Measurements from ENCODE around the gene ZBTB21. TPM values are rescaled to one million over a fixed set of nuclear protein-coding genes. Genes with fewer than 3 reads are reported as not detected.

ZBTB21 gene
- total RNA-seq, 3 donors from 2014 or later: 15.2 to 18.1 (median 16.1) TPM

- Histone ChIP-seq H3K4me3 (no peak overlapping the region), H3K27me3 (no peaks in the 10 kb centered on the region), H3K36me3 (no peaks in the 10 kb centered on the region), H3K27ac (no peak overlapping the region), H3K4me1 (peaks cover 0 to 3% of the 10 kb centered on the region in 2 donors), H3K9me3 (no peaks in the 10 kb centered on the region)
- TF ChIP-seq POLR2A (IDR thresholded peaks at IDR 0.05) (no peak), POLR2AphosphoS5 (IDR thresholded peaks at IDR 0.05) (no peak), CTCF (IDR thresholded peaks at IDR 0.05) (no peak)
- intact Hi-C loops (cut with DNase I; ENCODE audit: low total_unique reads): no loop called here
- no peak for DNase-seq (ENCODE audit: low spot score in 2 of 2)
Measured at GRCh38 chr21:41943851-41944250, 66.3 kb downstream of the ZBTB21 start.

GRCh38 chr21:41942457-41942856, 67.7 kb downstream of the ZBTB21 start:
- Histone ChIP-seq H3K27me3 (no peaks in the 10 kb centered on the region), H3K4me1 (no peaks in the 10 kb centered on the region), H3K4me3 (no peak overlapping the region), H3K27ac (no peak overlapping the region), H3K9me3 (no peaks in the 10 kb centered on the region), H3K36me3 (no peaks in the 10 kb centered on the region)
- intact Hi-C loops (cut with DNase I; ENCODE audit: low total_unique reads): no loop called here
- TF ChIP-seq CTCF (IDR thresholded peaks at IDR 0.05): no peak
- no peak for DNase-seq (ENCODE audit: low spot score in 2 of 2)

- no peaks in the 10 kb centered on the region for H3K9me3 ChIP-seq
- intact Hi-C loops (cut with DNase I; ENCODE audit: low total_unique reads): no loop called here
- no peaks in the 10 kb centered on the region for H3K27me3 ChIP-seq
- TF ChIP-seq CTCF (IDR thresholded peaks at IDR 0.05) (no peak), POLR2A (IDR thresholded peaks at IDR 0.05) (no peak), POLR2AphosphoS5 (IDR thresholded peaks at IDR 0.05) (no peak)
- no peak overlapping the region for H3K27ac ChIP-seq
- no peaks in the 10 kb centered on the region for H3K4me1 ChIP-seq
- DNase-seq (ENCODE audit: low spot score in 2 of 2): no peak
- no peak overlapping the region for H3K4me3 ChIP-seq
- no peaks in the 10 kb centered on the region for H3K36me3 ChIP-seq
Measured at GRCh38 chr21:41941941-41942340, 68.2 kb downstream of the ZBTB21 start.

GRCh38 chr21:41940431-41940830, 69.7 kb downstream of the ZBTB21 start:
- Histone ChIP-seq H3K4me3 (no peak overlapping the region), H3K9me3 (no peaks in the 10 kb centered on the region), H3K27me3 (no peaks in the 10 kb centered on the region), H3K27ac (no peak overlapping the region), H3K4me1 (no peaks in the 10 kb centered on the region), H3K36me3 (no peaks in the 10 kb centered on the region)
- no peak for DNase-seq (ENCODE audit: low spot score in 2 of 2)
- TF ChIP-seq CTCF (IDR thresholded peaks at IDR 0.05): no peak
- TF ChIP-seq POLR2AphosphoS5 (IDR thresholded peaks at IDR 0.05): no peak
- no peak for TF ChIP-seq POLR2A (IDR thresholded peaks at IDR 0.05)
- intact Hi-C loops (cut with DNase I; ENCODE audit: low total_unique reads): no loop called here

- intact Hi-C loops (cut with DNase I; ENCODE audit: low total_unique reads): no loop called here
- Histone ChIP-seq H3K9me3 (no peaks in the 10 kb centered on the region), H3K4me3 (no peak overlapping the region), H3K27me3 (no peaks in the 10 kb centered on the region), H3K36me3 (no peaks in the 10 kb centered on the region), H3K4me1 (no peaks in the 10 kb centered on the region), H3K27ac (no peak overlapping the region)
- no peak for DNase-seq (ENCODE audit: low spot score in 2 of 2)
- TF ChIP-seq POLR2A (IDR thresholded peaks at IDR 0.05) (no peak), CTCF (IDR thresholded peaks at IDR 0.05) (no peak), POLR2AphosphoS5 (IDR thresholded peaks at IDR 0.05) (no peak)
Measured at GRCh38 chr21:41939391-41939790, 70.8 kb downstream of the ZBTB21 start.

Other genes starting within 250 kb of the ZBTB21 start
- 10 to 100 TPM in 2 of 3 donors, not detected in 1; 15.7 to 30.3 TPM for gene RIPK4, start 243.3 kb downstream of the ZBTB21 start, total RNA-seq
- gene PRDM15, start 131.0 kb downstream of the ZBTB21 start, total RNA-seq: 10 to 100 TPM in 1 of 3 donors, 1 to 10 TPM in 2; 6.6 to 14.1 (median 9.2) TPM
- 10 to 100 TPM; 37.0 to 73.8 (median 41.6) TPM for gene C2CD2, start 56.3 kb downstream of the ZBTB21 start, total RNA-seq
- gene UMODL1, start 61.0 kb upstream of the ZBTB21 start, total RNA-seq: not detected
- gene ABCG1, start 208.8 kb upstream of the ZBTB21 start, total RNA-seq: 10 to 100 TPM; 10.6 to 26.2 (median 23.7) TPM